Fibroblast of villous mesenchyme (primary cell): ENCODE results near the gene IL17RD. TPM values are rescaled to one million over a fixed set of nuclear protein-coding genes. Genes with fewer than 3 reads are reported as not detected.
A peak's percentile ranks its signal among the peaks of the same experiment; 100 is the strongest.

Experiments
- DNase-seq: peaks from one replicate; pipeline ENCODE4 v3.0.0-alpha.2; 2010; ENCODE audit warnings: low read depth
- H3K4me3 ChIP-seq: 2 replicates; pipeline ENCODE4 v1.5.1; 2011; ENCODE audit warnings: low read depth, mild to moderate bottlenecking, low read length
- CTCF ChIP-seq: IDR thresholded peaks from 2 replicates; pipeline ENCODE4 v1.5.1; 2012; ENCODE audit warnings: low read depth, mild to moderate bottlenecking, low read length; ENCODE audit not compliant: insufficient read depth
- total RNA-seq: library from RNA; depleted of rRNA; stranded (reverse); fragments of >200 nt; gene quantifications from 2 replicates; pipeline ENCODE4 v1.2.3, GENCODE V29; 2012

IL17RD gene
- total RNA-seq, 1 donor, result 0.86 TPM

- DNase-seq, result no peak
- TF ChIP-seq CTCF, result no peak
Measured at GRCh38 chr3:57133157-57133556, 32.0 kb downstream of the IL17RD start.

GRCh38 chr3:57132674-57133073 lies 32.5 kb downstream of the IL17RD start:
- no peak for TF ChIP-seq CTCF
- no peak overlapping the region for H3K4me3 ChIP-seq
- DNase-seq, result no peak

More at GRCh38 chr3:57133157-57133556, 32.0 kb downstream of the IL17RD start:
- no peak overlapping the region for H3K4me3 ChIP-seq

GRCh38 chr3:57131210-57131588 lies 34.0 kb downstream of the IL17RD start:
- TF ChIP-seq CTCF, result no peak
- H3K4me3 ChIP-seq, result no peak overlapping the region
- no peak for DNase-seq

- TF ChIP-seq CTCF, result no peak
- no peak for DNase-seq
- no peak overlapping the region for H3K4me3 ChIP-seq
Measured at GRCh38 chr3:57130571-57131209, 34.5 kb downstream of the IL17RD start.

GRCh38 chr3:57128826-57129667 lies 36.1 kb downstream of the IL17RD start:
- no peak for DNase-seq
- TF ChIP-seq CTCF, result no peak
- no peak overlapping the region for H3K4me3 ChIP-seq

GRCh38 chr3:57127891-57128518 lies 37.1 kb downstream of the IL17RD start:
- DNase-seq, result peak; percentile 66
- H3K4me3 ChIP-seq, result no peak overlapping the region
- no peak for TF ChIP-seq CTCF
